ENCODE results near the gene ITGAL. TPM values are rescaled to one million over a fixed set of nuclear protein-coding genes. Genes with fewer than 3 reads are reported as not detected.

ITGAL gene
- total RNA-seq, 2 donors from 2014 or later = 1.3 to 9.2 TPM

DNA sequence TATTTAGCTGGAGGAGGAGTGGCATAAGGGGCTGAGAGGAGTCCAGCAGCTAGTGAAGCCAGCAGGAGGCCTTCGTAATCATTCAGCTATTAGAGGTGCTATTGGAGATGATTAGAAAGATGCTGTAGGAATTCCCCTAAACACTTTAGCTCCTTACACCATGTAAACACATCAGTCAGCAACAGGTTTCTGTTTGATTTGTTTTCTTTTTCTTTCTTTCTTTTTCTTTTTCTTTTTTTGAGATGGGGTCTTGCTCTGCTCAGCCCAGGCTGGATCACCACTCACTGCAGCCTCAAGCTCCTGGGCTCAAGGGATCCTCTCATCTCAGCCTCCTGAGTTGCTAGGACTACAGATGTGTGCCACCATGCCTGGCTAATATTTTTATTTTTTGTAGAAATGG, 16.2 kb upstream of the ITGAL start:
- Histone ChIP-seq H3K27ac (no peak overlapping the region), H3K4me3 (no peak overlapping the region), H3K27me3 (no peaks in the 10 kb centered on the region), H3K36me3 (replicated peaks in 1 of 2; ENCODE audit: insufficient read depth in 1 of 2, low read depth in 2 of 2) (no peaks in the 10 kb centered on the region), H3K4me1 (no peaks in the 10 kb centered on the region), H3K9me3 (no peaks in the 10 kb centered on the region)
- ATAC-seq (no peak), DNase-seq (no peak)
- intact Hi-C loops (cut with DNase I) = loop anchor here (5.0 kb wide), 1 partner anchor 56 kb away; no protein-coding TSS in a partner anchor
- WGBS, 2 donors = 89 to 92% methylated on average over 1 of the region's 1 CpG
- TF ChIP-seq POLR2A (IDR thresholded peaks at IDR 0.05) (no peak), CTCF (IDR thresholded peaks at IDR 0.05) (no peak)

DNA sequence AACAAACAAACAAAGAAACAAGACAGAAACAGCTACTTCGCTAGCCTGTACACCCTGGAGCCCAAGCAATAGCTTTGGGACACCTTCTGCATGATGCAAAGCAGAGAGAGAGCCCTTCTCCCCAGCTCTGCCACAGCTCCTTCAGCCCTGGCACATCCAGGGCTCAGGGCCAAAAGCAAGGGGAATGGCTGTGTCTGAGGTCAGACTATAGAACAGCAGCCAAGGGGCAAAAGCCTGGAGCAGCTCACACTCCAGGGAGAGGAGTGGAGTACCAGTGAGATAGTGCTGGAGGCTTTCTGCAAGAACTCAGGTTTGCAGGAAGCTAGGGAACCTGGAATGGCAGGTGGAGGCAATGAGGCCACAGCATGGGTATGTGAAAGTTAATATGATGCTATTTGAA, 15.3 kb upstream of the ITGAL start:
- DNase-seq = no peak
- H3K4me3 ChIP-seq = no peak overlapping the region
- no peak for ATAC-seq
- no peaks in the 10 kb centered on the region for H3K27me3 ChIP-seq
- WGBS, 2 donors = 80 to 81% methylated on average over 1 of the region's 1 CpG
- intact Hi-C loops (cut with DNase I) = loop anchor here (5.0 kb wide), 1 partner anchor 55 kb away; no protein-coding TSS in a partner anchor
- H3K36me3 ChIP-seq (replicated peaks in 1 of 2; ENCODE audit: insufficient read depth in 1 of 2, low read depth in 2 of 2) = no peaks in the 10 kb centered on the region
- H3K9me3 ChIP-seq = no peaks in the 10 kb centered on the region
- TF ChIP-seq POLR2A (IDR thresholded peaks at IDR 0.05) = no peak
- no peak for TF ChIP-seq CTCF (IDR thresholded peaks at IDR 0.05)
- no peak overlapping the region for H3K27ac ChIP-seq
- no peaks in the 10 kb centered on the region for H3K4me1 ChIP-seq

DNA sequence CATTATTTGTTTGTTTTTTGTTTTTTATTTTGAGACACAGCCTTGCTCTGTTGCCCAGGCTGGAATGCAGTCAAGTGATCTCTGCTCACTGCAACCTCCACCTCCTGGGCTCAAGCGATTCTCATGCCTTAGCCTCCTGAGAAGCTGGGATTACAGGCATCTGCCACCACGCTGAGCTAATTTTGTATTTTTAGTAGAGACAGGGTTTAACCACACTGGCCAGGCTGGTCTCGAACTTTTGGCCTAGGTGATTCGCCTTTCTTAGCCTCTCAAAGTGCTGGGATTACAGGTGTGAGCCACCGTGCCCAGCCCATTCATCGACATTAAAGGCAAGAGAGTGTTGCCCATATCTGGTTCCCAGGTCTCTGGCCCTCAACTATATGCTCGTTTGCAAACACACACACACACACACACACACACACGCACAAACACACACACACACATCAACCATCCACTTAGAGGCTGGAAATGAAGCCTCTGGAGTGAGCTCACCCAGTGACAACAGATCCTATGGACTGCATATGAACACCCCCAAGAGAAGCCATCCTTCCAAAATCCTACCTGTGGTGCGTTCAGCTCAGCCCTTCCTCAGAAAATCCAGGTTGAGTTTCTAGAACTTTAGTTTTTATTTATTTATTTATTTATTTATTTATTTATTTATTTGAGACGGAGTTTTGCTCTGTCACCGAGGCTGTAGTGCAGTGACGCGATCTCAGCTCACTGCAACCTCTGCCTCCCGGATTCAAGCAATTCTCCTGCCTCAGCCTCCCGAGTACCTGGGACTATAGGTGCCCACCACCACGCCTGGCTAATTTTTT, 14.6 kb upstream of the ITGAL start:
- TF ChIP-seq CTCF (IDR thresholded peaks at IDR 0.05) (no peak), POLR2A (IDR thresholded peaks at IDR 0.05) (no peak)
- no peak for DNase-seq
- H3K9me3 ChIP-seq = no peaks in the 10 kb centered on the region
- no peak for ATAC-seq
- H3K27ac ChIP-seq = no peak overlapping the region
- intact Hi-C loops (cut with DNase I) = loop anchor here (5.0 kb wide), 1 partner anchor 54 kb away; no protein-coding TSS in a partner anchor
- H3K36me3 ChIP-seq (replicated peaks in 1 of 2; ENCODE audit: insufficient read depth in 1 of 2, low read depth in 2 of 2) = no peaks in the 10 kb centered on the region
- WGBS, 2 donors = 85 to 86% methylated on average over 16 of the region's 16 CpGs
- no peaks in the 10 kb centered on the region for H3K4me1 ChIP-seq
- H3K4me3 ChIP-seq = no peak overlapping the region
- H3K27me3 ChIP-seq = no peaks in the 10 kb centered on the region

- TF ChIP-seq CTCF (IDR thresholded peaks at IDR 0.05) (no peak), POLR2A (IDR thresholded peaks at IDR 0.05) (no peak)
- no peak overlapping the region for H3K4me3 ChIP-seq
- no peaks in the 10 kb centered on the region for H3K9me3 ChIP-seq
- H3K36me3 ChIP-seq (replicated peaks in 1 of 2; ENCODE audit: insufficient read depth in 1 of 2, low read depth in 2 of 2) = no peaks in the 10 kb centered on the region
- no peaks in the 10 kb centered on the region for H3K4me1 ChIP-seq
- no peak overlapping the region for H3K27ac ChIP-seq
- peak in 2 of 4 donors; percentile 15 to 58 for DNase-seq
- no peaks in the 10 kb centered on the region for H3K27me3 ChIP-seq
- 69 to 81% methylated on average over 17 to 22 of the region's 22 CpGs for WGBS, 2 donors
- intact Hi-C loops (cut with DNase I) = loop anchor here (5.0 kb wide), 1 partner anchor 54 kb away; no protein-coding TSS in a partner anchor
- ATAC-seq = no peak
These were observed 13.8 kb upstream of the ITGAL start for GRCh38 chr16:30458561-30459394.
